ENCODE data around the gene DENND5B.

DNA sequence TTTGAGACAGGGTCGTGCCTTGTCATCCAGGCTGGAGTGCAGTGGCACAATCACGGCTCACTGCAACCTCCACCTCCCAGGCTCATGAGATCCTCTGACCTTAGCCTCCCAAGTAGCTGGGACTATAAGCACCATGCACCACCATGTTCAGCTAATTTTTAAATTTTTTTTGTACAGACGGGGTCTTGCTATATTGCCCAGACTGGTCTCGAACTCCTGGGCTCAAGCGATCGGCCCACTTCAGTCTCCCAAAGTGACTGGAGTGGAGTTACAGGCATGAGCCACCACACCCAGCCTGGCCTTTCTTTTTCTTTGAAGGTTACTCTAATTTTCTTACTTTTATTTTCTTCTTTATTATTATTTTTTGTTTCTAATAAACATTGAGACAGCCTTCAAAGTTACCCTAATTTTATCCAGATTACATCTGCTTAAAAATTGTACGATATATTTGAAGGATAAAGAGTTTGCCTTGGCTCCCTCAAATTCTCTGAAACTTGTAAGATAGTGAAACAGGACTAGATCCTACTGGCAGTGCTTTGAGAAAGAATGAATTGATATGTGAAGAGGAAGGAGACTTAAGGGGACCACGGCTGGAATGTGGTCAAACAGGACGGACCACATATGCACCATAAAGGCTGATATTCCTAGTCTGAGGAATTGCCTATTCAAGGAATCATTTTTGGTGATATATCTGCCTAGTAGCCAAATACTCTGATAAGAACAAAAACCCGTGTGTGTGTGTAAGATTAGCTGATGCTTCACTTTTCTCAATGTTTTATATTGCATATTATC is 250.9 kb downstream of the DENND5B start:
- TF ChIP-seq, protein P1, sequence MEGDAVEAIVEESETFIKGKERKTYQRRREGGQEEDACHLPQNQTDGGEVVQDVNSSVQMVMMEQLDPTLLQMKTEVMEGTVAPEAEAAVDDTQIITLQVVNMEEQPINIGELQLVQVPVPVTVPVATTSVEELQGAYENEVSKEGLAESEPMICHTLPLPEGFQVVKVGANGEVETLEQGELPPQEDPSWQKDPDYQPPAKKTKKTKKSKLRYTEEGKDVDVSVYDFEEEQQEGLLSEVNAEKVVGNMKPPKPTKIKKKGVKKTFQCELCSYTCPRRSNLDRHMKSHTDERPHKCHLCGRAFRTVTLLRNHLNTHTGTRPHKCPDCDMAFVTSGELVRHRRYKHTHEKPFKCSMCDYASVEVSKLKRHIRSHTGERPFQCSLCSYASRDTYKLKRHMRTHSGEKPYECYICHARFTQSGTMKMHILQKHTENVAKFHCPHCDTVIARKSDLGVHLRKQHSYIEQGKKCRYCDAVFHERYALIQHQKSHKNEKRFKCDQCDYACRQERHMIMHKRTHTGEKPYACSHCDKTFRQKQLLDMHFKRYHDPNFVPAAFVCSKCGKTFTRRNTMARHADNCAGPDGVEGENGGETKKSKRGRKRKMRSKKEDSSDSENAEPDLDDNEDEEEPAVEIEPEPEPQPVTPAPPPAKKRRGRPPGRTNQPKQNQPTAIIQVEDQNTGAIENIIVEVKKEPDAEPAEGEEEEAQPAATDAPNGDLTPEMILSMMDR (IDR thresholded peaks at IDR 0.05) = no peak
- TF ChIP-seq POLR2A (IDR thresholded peaks at IDR 0.05) = no peak

Measured in heart left ventricle (tissue), 13 donors.